HG02759 (cell line): ENCODE measurements around the gene CERS4.
A peak's percentile ranks its signal among the peaks of the same experiment; 100 is the strongest.
"Not testable (repeated sequence)": the region's sequence is repeated elsewhere in the genome, so short reads cannot be mapped to it uniquely, and the experiment has no call there.

ENCODE experiments used
- ATAC-seq: cut with Tn5 transposase; IDR thresholded peaks from one replicate; pipeline ENCODE4 v1.9.1; 2021; ENCODE audit warnings: mild to moderate bottlenecking, moderate library complexity; ENCODE audit not compliant: unreplicated experiment

Gene CERS4

GRCh38 chr19:8259142-8259921 lies 50.2 kb downstream of the CERS4 start:
- ATAC-seq, result no peak

- ATAC-seq, result no peak
Measured at GRCh38 chr19:8259922-8260247, 50.7 kb downstream of the CERS4 start.

- ATAC-seq, result no peak
Measured at GRCh38 chr19:8261347-8261746, 52.2 kb downstream of the CERS4 start.

- no peak for ATAC-seq
Measured at GRCh38 chr19:8261881-8262280, 52.7 kb downstream of the CERS4 start.

- no peak for ATAC-seq
Measured at GRCh38 chr19:8262431-8262830, 53.3 kb downstream of the CERS4 start.

- not testable (repeated sequence) for ATAC-seq
Measured at GRCh38 chr19:8264248-8264647, 55.1 kb downstream of the CERS4 start.

GRCh38 chr19:8265872-8266271 lies 56.7 kb downstream of the CERS4 start:
- ATAC-seq, result no peak

GRCh38 chr19:8269724-8270123 lies 60.6 kb downstream of the CERS4 start:
- ATAC-seq, result no peak

- not testable (repeated sequence) for ATAC-seq
Measured at GRCh38 chr19:8276508-8276907, 67.3 kb downstream of the CERS4 start.

GRCh38 chr19:8291337-8291736 lies 82.2 kb downstream of the CERS4 start:
- not testable (repeated sequence) for ATAC-seq

GRCh38 chr19:8302357-8302691 lies 93.2 kb downstream of the CERS4 start:
- ATAC-seq, result no peak

- no peak for ATAC-seq
Measured at GRCh38 chr19:8302734-8303133, 93.6 kb downstream of the CERS4 start.

- no peak for ATAC-seq
Measured at GRCh38 chr19:8304841-8305621, 95.9 kb downstream of the CERS4 start.

GRCh38 chr19:8305798-8306197 lies 96.6 kb downstream of the CERS4 start:
- ATAC-seq, result no peak

- no peak for ATAC-seq
Measured at GRCh38 chr19:8306235-8307054, 97.3 kb downstream of the CERS4 start.

- no peak for ATAC-seq
Measured at GRCh38 chr19:8307400-8307964, 98.3 kb downstream of the CERS4 start.

GRCh38 chr19:8307965-8308866 lies 99.0 kb downstream of the CERS4 start, which contains the start of gene CD320:
Gene CD320, minus strand, starts transcription at chr19:8308358. Its CDS starts 68 bp downstream, at chr19:8308290.
- ATAC-seq, result peak; percentile 89

- no peak for ATAC-seq
Measured at GRCh38 chr19:8308891-8309291, 99.7 kb downstream of the CERS4 start.

- no peak for ATAC-seq
Measured at GRCh38 chr19:8310342-8311055, 101.3 kb downstream of the CERS4 start.
